ENCODE measurements around the gene PDE4D. TPM values are rescaled to one million over a fixed set of nuclear protein-coding genes. Genes with fewer than 3 reads are reported as not detected.

The PDE4D gene
- total RNA-seq, 1 donor = 19.9 TPM

- H3K27ac ChIP-seq (ENCODE audit: low read depth, low read length) = no peak overlapping the region
- no peak overlapping the region for H3K4me2 ChIP-seq (ENCODE audit: insufficient read depth, low read length)
- H3K79me2 ChIP-seq (ENCODE audit: insufficient read depth, low read length) = no peaks in the 10 kb centered on the region
- no peak for DNase-seq (ENCODE audit: insufficient read length, low spot score, missing footprints)
- H3K27me3 ChIP-seq (ENCODE audit: insufficient read depth, low read length) = no peaks in the 10 kb centered on the region
- no peaks in the 10 kb centered on the region for H3K9me3 ChIP-seq (ENCODE audit: low read depth, low read length)
- H4K20me1 ChIP-seq (ENCODE audit: insufficient read depth, low read length) = no peaks in the 10 kb centered on the region
- H3K4me1 ChIP-seq (ENCODE audit: insufficient read depth, low read length) = peaks cover 7% of the 10 kb centered on the region
- no peaks in the 10 kb centered on the region for H3K36me3 ChIP-seq (ENCODE audit: insufficient read depth, low read length)
- TF ChIP-seq CTCF (IDR thresholded peaks at IDR 0.05; ENCODE audit: extremely low read depth, low read depth, low read length) = no peak
- no peak overlapping the region for H3K4me3 ChIP-seq (ENCODE audit: insufficient read depth, low read length)
- no peak overlapping the region for H2AFZ ChIP-seq (ENCODE audit: low read length)
Measured at GRCh38 chr5:58967597-58968281, 925.8 kb downstream of the PDE4D start.

- H3K9me3 ChIP-seq (ENCODE audit: low read depth, low read length) = no peaks in the 10 kb centered on the region
- no peak overlapping the region for H3K4me3 ChIP-seq (ENCODE audit: insufficient read depth, low read length)
- no peak overlapping the region for H3K4me2 ChIP-seq (ENCODE audit: insufficient read depth, low read length)
- TF ChIP-seq CTCF (IDR thresholded peaks at IDR 0.05; ENCODE audit: extremely low read depth, low read depth, low read length) = peak; percentile 14
- H3K27me3 ChIP-seq (ENCODE audit: insufficient read depth, low read length) = no peaks in the 10 kb centered on the region
- no peak overlapping the region for H2AFZ ChIP-seq (ENCODE audit: low read length)
- H3K27ac ChIP-seq (ENCODE audit: low read depth, low read length) = no peak overlapping the region
- DNase-seq (ENCODE audit: insufficient read length, low spot score, missing footprints) = no peak
- no peaks in the 10 kb centered on the region for H4K20me1 ChIP-seq (ENCODE audit: insufficient read depth, low read length)
- no peaks in the 10 kb centered on the region for H3K36me3 ChIP-seq (ENCODE audit: insufficient read depth, low read length)
- no peaks in the 10 kb centered on the region for H3K4me1 ChIP-seq (ENCODE audit: insufficient read depth, low read length)
- no peaks in the 10 kb centered on the region for H3K79me2 ChIP-seq (ENCODE audit: insufficient read depth, low read length)
Measured at GRCh38 chr5:58965677-58966414, 927.7 kb downstream of the PDE4D start.

- Histone ChIP-seq H4K20me1 (ENCODE audit: insufficient read depth, low read length) (no peaks in the 10 kb centered on the region), H3K4me1 (ENCODE audit: insufficient read depth, low read length) (no peaks in the 10 kb centered on the region), H3K36me3 (ENCODE audit: insufficient read depth, low read length) (no peaks in the 10 kb centered on the region), H3K4me2 (ENCODE audit: insufficient read depth, low read length) (no peak overlapping the region), H3K27ac (ENCODE audit: low read depth, low read length) (no peak overlapping the region), H3K79me2 (ENCODE audit: insufficient read depth, low read length) (no peaks in the 10 kb centered on the region), H3K9me3 (ENCODE audit: low read depth, low read length) (no peaks in the 10 kb centered on the region), H3K27me3 (ENCODE audit: insufficient read depth, low read length) (no peaks in the 10 kb centered on the region), H2AFZ (ENCODE audit: low read length) (no peak overlapping the region), H3K4me3 (ENCODE audit: insufficient read depth, low read length) (no peak overlapping the region)
- no peak for DNase-seq (ENCODE audit: insufficient read length, low spot score, missing footprints)
- no peak for TF ChIP-seq CTCF (IDR thresholded peaks at IDR 0.05; ENCODE audit: extremely low read depth, low read depth, low read length)
Measured at GRCh38 chr5:58963821-58964220, 929.7 kb downstream of the PDE4D start.

- no peaks in the 10 kb centered on the region for H4K20me1 ChIP-seq (ENCODE audit: insufficient read depth, low read length)
- no peaks in the 10 kb centered on the region for H3K79me2 ChIP-seq (ENCODE audit: insufficient read depth, low read length)
- H3K4me1 ChIP-seq (ENCODE audit: insufficient read depth, low read length) = no peaks in the 10 kb centered on the region
- H3K27me3 ChIP-seq (ENCODE audit: insufficient read depth, low read length) = no peaks in the 10 kb centered on the region
- H3K27ac ChIP-seq (ENCODE audit: low read depth, low read length) = no peak overlapping the region
- no peak overlapping the region for H3K4me2 ChIP-seq (ENCODE audit: insufficient read depth, low read length)
- no peak overlapping the region for H2AFZ ChIP-seq (ENCODE audit: low read length)
- no peaks in the 10 kb centered on the region for H3K9me3 ChIP-seq (ENCODE audit: low read depth, low read length)
- H3K36me3 ChIP-seq (ENCODE audit: insufficient read depth, low read length) = no peaks in the 10 kb centered on the region
- DNase-seq (ENCODE audit: insufficient read length, low spot score, missing footprints) = no peak
- H3K4me3 ChIP-seq (ENCODE audit: insufficient read depth, low read length) = no peak overlapping the region
- no peak for TF ChIP-seq CTCF (IDR thresholded peaks at IDR 0.05; ENCODE audit: extremely low read depth, low read depth, low read length)
Measured at GRCh38 chr5:58963361-58963760, 930.2 kb downstream of the PDE4D start.

Data from osteoblast (primary cell).